GM10847 (cell line): Measurements from ENCODE around the gene IGSF9.

Experiments
- POLR2A ChIP-seq: IDR thresholded peaks from 2 replicates; pipeline ENCODE4 v1.6.1; 2011; ENCODE audit not compliant: insufficient read length; ENCODE audit errors: extremely low read depth

IGSF9 gene

DNA sequence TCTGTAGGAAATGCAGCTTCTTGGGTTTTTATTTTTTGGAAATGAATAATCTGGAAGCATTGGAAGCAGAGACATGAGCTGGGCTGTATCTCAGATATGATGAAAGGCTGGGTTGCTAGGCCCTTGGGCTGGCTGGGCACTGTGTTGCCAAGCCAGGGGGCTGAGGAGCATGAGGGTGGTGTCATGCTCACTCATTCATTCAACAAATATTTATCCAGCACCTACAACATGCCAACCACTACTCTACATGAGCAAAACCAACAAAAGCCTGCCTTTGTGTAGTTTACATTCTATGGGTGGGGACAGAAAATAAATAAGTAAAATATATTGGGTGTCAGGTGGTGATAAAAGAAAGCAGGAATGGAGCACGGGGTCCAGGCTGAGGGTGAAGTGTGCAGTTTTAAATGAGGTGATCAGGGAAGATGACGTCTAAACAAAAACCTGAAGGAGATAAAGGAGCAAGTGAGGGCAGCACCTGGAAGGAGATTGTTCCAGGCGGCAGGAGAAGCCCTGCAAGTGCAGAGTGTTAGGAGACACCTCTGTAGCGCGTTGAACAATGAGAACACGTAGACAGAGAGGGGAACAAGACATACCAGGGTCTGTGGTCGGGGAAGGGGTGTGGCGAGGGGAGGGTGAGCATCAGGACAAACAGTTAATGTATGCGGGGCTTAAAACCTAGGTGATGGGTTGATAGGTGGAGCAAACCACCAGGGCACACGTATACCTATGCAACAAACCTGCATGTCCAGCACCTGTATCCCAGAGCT lies 31.0 kb downstream of the IGSF9 start:
- no peak for TF ChIP-seq POLR2A

DNA sequence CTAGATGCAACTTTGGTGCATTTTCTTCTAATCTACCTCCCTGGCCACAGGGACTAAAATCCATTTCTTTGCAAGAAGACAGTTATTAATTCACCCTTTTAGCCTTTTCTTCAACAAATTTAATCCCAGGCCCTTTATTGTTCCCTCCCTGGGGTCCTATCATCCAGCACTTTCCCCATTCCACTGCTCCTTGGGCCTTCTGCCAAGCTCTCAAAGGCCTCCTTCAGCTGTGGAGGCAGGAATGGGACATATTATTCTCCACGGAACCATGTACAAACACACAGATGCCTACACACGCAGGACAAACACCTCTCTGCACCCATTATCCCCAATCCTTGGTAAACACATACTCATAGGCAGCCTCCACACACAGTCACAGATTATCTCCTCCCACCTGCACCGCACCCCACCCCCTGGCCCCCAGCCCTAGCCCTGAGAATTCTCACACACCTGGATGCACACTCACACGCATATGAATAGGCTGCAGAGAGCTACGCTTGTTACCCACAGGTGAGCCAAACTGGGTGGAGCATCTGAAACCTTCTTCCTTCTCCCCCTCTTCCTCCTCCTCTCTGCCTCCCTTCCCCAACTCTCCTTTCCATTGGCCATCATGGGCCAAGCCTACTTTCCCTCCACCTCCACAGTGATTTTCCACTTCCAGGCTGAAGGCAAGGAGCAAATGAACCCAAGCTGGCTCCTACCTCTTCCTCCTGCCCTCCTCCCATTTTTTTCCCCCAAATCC lies 31.8 kb downstream of the IGSF9 start:
- no peak for TF ChIP-seq POLR2A

- no peak for TF ChIP-seq POLR2A
Observed at GRCh38 chr1:159911326-159912070, 33.9 kb downstream of the IGSF9 start.

- TF ChIP-seq POLR2A: no peak
Observed at GRCh38 chr1:159908031-159908940, 37.1 kb downstream of the IGSF9 start.

GRCh38 chr1:159906960-159907359 lies 38.5 kb downstream of the IGSF9 start:
- TF ChIP-seq POLR2A: no peak

- TF ChIP-seq POLR2A: no peak
Observed at GRCh38 chr1:159902541-159902940, 42.9 kb downstream of the IGSF9 start.

- no peak for TF ChIP-seq POLR2A
Observed at GRCh38 chr1:159900755-159901360, 44.6 kb downstream of the IGSF9 start.

DNA sequence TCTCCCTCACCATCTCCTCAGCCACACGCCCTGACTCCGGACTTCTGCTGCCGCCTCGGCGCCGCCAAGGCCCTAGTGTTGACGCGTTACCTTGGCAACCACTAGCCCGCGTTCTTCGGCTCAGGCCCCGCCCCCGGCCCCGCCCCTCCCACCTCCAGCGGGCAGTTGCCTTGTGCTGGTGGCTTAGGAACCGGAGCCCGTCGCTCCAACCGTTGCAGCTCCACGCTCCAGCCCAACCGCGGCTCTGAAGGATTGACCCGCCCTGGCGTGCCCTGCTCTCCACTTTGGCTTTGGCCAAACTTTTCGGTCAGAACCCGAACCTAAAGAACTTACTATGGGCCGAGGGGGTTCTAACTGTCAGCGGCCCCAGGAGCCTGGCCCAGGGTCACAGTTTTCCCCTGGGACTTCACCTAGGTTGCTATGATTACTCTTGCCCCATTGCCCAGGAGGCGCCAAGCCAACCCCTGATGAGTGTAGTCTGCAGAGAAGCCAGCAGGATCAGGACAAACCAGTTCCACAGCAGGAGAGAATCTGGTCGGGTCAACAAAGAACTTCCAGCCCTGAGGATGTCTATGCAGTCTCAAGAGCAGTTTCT lies 45.2 kb downstream of the IGSF9 start, which contains the start of gene CFAP45:
TSS of gene CFAP45 (minus strand) at position 80 of the 595 bp plus-strand sequence. CDS start at position 13, 67 bp downstream.
- TF ChIP-seq POLR2A: no peak

DNA sequence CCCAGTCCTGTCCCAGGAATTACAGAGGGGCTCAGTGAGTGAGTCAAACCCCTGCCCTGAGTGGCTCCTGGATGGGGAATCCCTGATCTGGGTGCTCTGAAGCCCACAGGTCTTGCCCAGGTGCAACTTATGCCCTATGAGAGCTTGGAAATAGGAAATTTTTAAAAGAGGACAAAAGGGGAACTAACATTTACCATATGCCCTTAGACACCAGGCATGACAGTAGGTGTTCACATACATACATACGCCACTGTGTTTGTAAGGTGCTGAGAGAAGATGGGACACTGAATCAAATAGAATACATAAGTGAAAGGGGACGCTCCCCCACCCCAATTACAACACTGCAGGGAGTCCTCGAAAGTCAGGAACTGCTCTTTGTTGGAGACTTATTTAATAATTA lies 46.9 kb downstream of the IGSF9 start:
- TF ChIP-seq POLR2A: no peak

GRCh38 chr1:159897962-159898361 lies 47.5 kb downstream of the IGSF9 start:
- no peak for TF ChIP-seq POLR2A

DNA sequence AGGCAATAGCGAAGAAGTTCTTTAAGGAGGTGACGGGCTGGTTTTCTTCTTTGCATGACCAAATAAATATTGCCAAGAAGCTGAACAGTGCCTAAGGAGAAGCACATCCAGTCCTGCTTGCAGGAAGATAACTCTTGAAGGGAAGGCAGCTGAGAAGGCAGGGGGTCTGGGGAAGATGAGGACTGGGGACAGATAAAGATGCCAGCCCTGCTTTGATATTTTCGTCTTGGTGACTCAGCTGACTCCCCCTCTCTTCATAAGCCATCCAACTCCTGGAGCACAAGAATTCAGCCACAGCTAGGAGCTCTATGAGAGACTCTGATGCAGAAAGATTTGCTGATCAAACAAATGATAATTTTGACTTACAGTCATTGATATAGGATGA lies 48.9 kb downstream of the IGSF9 start:
- no peak for TF ChIP-seq POLR2A

GRCh38 chr1:159895836-159896545 lies 49.4 kb downstream of the IGSF9 start:
- TF ChIP-seq POLR2A: no peak

DNA sequence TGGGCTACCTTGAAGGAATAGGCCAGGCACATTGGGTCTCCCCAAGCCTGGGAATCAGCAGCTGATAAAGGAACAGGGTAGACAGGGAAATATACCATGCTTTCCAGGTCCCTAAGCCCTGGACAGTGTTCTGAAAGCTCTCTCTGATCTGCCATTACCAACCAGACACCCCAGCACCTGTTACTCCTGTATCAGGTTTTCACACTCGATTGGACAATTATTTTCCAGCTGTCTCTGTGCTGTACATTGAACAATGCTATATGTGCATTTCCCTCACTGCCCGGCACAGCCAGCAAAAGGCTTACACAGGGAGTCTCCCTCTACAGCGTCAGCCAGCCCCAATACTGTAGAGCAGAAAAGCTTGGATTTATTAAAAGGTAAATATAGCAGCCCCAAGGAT lies 50.1 kb downstream of the IGSF9 start:
- TF ChIP-seq POLR2A: no peak
